Measurements from ENCODE around the gene SLC29A2.
"Not testable (repeated sequence)": the region's sequence is repeated elsewhere in the genome, so short reads cannot be mapped to it uniquely, and the experiment has no call there.

DNA sequence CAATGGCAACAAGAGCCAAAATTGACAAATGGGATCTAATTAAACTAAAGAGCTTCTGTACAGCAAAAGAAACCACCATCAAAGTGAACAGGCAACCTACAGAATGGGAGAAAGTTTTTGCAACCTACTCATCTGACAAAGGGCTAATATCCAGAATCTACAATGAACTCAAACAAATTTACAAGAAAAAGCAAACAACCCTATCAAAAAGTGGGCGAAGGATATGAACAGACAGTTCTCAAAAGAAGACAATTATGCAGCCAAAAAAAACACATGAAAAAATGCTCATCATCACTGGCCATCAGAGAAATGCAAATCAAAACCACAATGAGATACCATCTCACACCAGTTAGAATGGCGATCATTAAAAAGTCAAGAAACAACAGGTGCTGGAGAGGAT lies 51.3 kb downstream of the SLC29A2 start:
- TF ChIP-seq, protein P1, sequence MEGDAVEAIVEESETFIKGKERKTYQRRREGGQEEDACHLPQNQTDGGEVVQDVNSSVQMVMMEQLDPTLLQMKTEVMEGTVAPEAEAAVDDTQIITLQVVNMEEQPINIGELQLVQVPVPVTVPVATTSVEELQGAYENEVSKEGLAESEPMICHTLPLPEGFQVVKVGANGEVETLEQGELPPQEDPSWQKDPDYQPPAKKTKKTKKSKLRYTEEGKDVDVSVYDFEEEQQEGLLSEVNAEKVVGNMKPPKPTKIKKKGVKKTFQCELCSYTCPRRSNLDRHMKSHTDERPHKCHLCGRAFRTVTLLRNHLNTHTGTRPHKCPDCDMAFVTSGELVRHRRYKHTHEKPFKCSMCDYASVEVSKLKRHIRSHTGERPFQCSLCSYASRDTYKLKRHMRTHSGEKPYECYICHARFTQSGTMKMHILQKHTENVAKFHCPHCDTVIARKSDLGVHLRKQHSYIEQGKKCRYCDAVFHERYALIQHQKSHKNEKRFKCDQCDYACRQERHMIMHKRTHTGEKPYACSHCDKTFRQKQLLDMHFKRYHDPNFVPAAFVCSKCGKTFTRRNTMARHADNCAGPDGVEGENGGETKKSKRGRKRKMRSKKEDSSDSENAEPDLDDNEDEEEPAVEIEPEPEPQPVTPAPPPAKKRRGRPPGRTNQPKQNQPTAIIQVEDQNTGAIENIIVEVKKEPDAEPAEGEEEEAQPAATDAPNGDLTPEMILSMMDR (IDR thresholded peaks at IDR 0.05), result not testable (repeated sequence)
- not testable (repeated sequence) for TF ChIP-seq POLR2A (IDR thresholded peaks at IDR 0.05)
